Loucy (cell line): ENCODE measurements around the gene ENTPD6.

Experiments
- H2AFZ ChIP-seq: fragments of 200-600 bp; sonication (generic); 2 replicates; pipeline ENCODE4 v1.6.0; 2016; ENCODE audit warnings: antibody characterized with exemption, mild to moderate bottlenecking, low read length, moderate library complexity
- H3F3A ChIP-seq: fragments of 200-600 bp; 2 replicates; pipeline ENCODE4 v1.6.0; 2016; ENCODE audit warnings: antibody characterized with exemption, low read depth, mild to moderate bottlenecking
- H3K27me3 ChIP-seq: fragments of 200-600 bp; sonication (generic); 2 replicates; pipeline ENCODE4 v1.6.1; 2014; ENCODE audit warnings: low read length, mild to moderate bottlenecking; ENCODE audit not compliant: insufficient read depth, poor library complexity, severe bottlenecking
- H3K36me3 ChIP-seq: fragments of 200-600 bp; sonication (generic); 2 replicates; pipeline ENCODE4 v1.6.1; 2016; ENCODE audit warnings: low read length; ENCODE audit not compliant: insufficient read depth
- H3K4me1 ChIP-seq: fragments of 200-600 bp; sonication (generic); 2 replicates; pipeline ENCODE4 v1.5.1; 2014; ENCODE audit warnings: low read length, mild to moderate bottlenecking; ENCODE audit not compliant: insufficient read depth, poor library complexity, severe bottlenecking
- H3K4me2 ChIP-seq: fragments of 200-600 bp; sonication (generic); 2 replicates; pipeline ENCODE4 v1.6.0; 2014; ENCODE audit warnings: antibody characterized with exemption, low read length, low read depth, mild to moderate bottlenecking; ENCODE audit not compliant: poor library complexity, severe bottlenecking
- H3K4me3 ChIP-seq: fragments of 200-600 bp; sonication (generic); 2 replicates; pipeline ENCODE4 v1.5.1; 2014; ENCODE audit warnings: low read length, mild to moderate bottlenecking, mixed read lengths; ENCODE audit not compliant: poor library complexity, severe bottlenecking
- H3K79me2 ChIP-seq: fragments of 200-600 bp; sonication (generic); 2 replicates; pipeline ENCODE4 v1.6.1; 2014; ENCODE audit warnings: low read length; ENCODE audit not compliant: insufficient read depth
- H3K9ac ChIP-seq: fragments of 200-600 bp; sonication (generic); 2 replicates; pipeline ENCODE4 v1.6.0; 2014; ENCODE audit warnings: mild to moderate bottlenecking, low read depth, low read length, moderate library complexity; ENCODE audit not compliant: poor library complexity, severe bottlenecking
- H3K9me2 ChIP-seq: fragments of 200-600 bp; sonication (generic); replicated peaks from 2 replicates; pipeline ENCODE4 v1.6.1; 2016; ENCODE audit warnings: low read depth, low read length, mixed read lengths
- H3K9me3 ChIP-seq: fragments of 200-600 bp; sonication (generic); 2 replicates; pipeline ENCODE4 v1.6.1; 2014; ENCODE audit warnings: mild to moderate bottlenecking, antibody characterized with exemption, low read length, low read depth; ENCODE audit not compliant: insufficient read depth
- H4K20me1 ChIP-seq: fragments of 200-600 bp; sonication (generic); 2 replicates; pipeline ENCODE4 v1.6.0; 2014; ENCODE audit warnings: antibody characterized with exemption, low read length, mild to moderate bottlenecking; ENCODE audit not compliant: insufficient read depth, poor library complexity, severe bottlenecking
- EZH2phosphoT487 ChIP-seq: fragments of 200-600 bp; IDR thresholded peaks from 2 replicates; pipeline ENCODE4 v1.6.1; 2018; ENCODE audit warnings: antibody characterized with exemption, mild to moderate bottlenecking, moderate library complexity, borderline replicate concordance
- TF ChIP-seq, protein P1 (sequence below): fragments of 200-600 bp; sonication (generic); conservative IDR thresholded peaks from 2 replicates; pipeline ENCODE4 v1.5.1; 2014; ENCODE audit warnings: mild to moderate bottlenecking, antibody characterized with exemption, low read length

Gene ENTPD6

GRCh38 chr20:25220810-25221591, 25.5 kb downstream of the ENTPD6 start:
- Histone ChIP-seq H3K9me2 (no peaks in the 10 kb centered on the region), H3K4me1 (no peaks in the 10 kb centered on the region), H3K36me3 (peaks cover 11% of the 10 kb centered on the region; the same call in 1 of the 2 replicates), H3K4me2 (no peak overlapping the region), H3K79me2 (no peaks in the 10 kb centered on the region), H3K4me3 (no peak overlapping the region), H3K27me3 (no peaks in the 10 kb centered on the region), H3K9ac (no peak overlapping the region), H3F3A (no peaks in the 10 kb centered on the region), H3K9me3 (no peaks in the 10 kb centered on the region), H4K20me1 (no peaks in the 10 kb centered on the region), H2AFZ (no peak overlapping the region)
- TF ChIP-seq, protein P1, sequence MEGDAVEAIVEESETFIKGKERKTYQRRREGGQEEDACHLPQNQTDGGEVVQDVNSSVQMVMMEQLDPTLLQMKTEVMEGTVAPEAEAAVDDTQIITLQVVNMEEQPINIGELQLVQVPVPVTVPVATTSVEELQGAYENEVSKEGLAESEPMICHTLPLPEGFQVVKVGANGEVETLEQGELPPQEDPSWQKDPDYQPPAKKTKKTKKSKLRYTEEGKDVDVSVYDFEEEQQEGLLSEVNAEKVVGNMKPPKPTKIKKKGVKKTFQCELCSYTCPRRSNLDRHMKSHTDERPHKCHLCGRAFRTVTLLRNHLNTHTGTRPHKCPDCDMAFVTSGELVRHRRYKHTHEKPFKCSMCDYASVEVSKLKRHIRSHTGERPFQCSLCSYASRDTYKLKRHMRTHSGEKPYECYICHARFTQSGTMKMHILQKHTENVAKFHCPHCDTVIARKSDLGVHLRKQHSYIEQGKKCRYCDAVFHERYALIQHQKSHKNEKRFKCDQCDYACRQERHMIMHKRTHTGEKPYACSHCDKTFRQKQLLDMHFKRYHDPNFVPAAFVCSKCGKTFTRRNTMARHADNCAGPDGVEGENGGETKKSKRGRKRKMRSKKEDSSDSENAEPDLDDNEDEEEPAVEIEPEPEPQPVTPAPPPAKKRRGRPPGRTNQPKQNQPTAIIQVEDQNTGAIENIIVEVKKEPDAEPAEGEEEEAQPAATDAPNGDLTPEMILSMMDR: no peak
- TF ChIP-seq EZH2phosphoT487: no peak

DNA sequence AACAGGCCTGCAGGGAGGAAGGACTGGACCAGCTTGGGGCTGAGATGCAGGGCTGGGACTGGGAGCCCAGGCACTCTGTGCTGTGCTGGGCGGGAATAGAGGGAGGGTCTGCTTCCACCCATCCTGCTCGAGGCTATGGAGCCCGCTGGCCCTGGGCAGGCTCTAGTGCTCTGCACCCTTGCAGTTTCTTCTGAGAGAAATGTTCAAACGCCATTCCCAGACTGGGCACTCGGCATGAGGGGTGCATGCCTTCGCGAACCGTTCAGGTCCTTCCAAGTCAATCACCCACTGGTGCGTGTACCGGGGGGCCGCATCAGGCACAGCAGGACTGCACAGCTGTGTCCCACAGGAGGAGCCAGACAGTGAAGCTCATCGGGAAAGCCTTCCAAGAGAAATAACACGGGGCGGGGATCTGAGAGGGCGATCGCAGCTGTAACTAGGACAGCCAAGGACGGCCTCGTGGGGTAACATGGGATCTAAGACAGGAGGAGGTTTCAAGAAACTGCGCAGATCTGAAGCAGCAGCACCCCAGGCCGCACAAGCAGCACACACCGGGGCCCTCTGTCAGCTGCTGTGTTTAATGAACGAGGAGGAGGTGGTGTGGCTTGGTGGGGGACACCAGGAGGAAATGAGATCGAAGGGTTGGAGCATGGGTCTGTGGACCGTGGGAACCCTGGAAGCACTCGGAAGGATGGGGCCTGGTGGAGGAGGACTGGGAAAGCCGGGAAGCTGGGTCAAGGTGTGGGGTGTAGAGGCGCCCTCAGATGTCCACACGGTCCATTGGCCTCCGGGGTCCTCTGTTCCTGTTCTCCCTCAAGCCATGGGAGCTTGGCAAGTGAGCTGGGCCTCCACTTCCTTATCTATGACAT, 26.3 kb downstream of the ENTPD6 start:
- no peaks in the 10 kb centered on the region for H3K79me2 ChIP-seq
- peaks cover 10% of the 10 kb centered on the region; the same call in 1 of the 2 replicates for H3K36me3 ChIP-seq
- no peaks in the 10 kb centered on the region for H3K9me3 ChIP-seq
- H3F3A ChIP-seq: no peaks in the 10 kb centered on the region
- no peak overlapping the region for H3K4me2 ChIP-seq
- H3K27me3 ChIP-seq: no peaks in the 10 kb centered on the region
- no peak overlapping the region for H2AFZ ChIP-seq
- no peaks in the 10 kb centered on the region for H3K9me2 ChIP-seq
- H3K9ac ChIP-seq: no peak overlapping the region
- TF ChIP-seq, protein P1: no peak
- TF ChIP-seq EZH2phosphoT487: no peak
- H3K4me3 ChIP-seq: no peak overlapping the region
- H4K20me1 ChIP-seq: no peaks in the 10 kb centered on the region
- H3K4me1 ChIP-seq: no peaks in the 10 kb centered on the region

DNA sequence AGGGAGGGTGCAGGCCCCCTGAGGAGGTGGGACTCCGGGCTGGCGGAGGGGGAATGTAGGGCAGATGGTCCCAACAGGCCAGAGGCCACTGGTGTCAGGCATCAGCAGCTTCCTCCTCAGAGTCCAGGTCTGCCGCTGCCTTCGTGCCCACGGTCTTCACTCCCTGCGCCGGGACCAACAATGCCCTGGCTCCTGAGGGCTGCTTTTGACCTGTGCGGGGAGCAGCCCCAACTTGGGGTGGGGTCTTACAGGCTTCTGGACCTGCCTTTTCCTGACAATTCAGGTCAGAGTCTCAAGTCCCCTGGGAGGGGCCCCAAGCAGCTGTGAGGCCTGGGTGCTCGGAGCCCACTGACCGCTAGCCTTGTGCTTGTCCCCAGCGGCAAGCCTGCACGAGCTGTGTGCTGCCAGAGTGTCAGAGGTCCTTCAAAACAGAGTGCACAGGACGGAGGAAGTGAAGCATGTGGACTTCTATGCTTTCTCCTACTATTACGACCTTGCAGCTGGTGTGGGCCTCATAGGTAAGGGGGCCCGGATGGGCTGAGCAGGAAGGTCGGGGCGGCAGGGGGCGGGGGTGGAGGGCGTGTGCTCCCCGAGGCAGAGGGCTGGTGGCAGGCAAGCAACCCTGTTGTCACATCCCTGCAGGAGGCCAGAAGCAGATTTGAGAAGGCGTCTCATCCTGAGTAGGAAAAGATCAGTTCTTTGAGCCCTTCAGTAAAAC, 27.1 kb downstream of the ENTPD6 start:
- Histone ChIP-seq H3K27me3 (no peaks in the 10 kb centered on the region), H4K20me1 (no peaks in the 10 kb centered on the region), H3K9me3 (no peaks in the 10 kb centered on the region), H2AFZ (no peak overlapping the region), H3K4me1 (no peaks in the 10 kb centered on the region), H3F3A (no peaks in the 10 kb centered on the region), H3K4me3 (no peak overlapping the region), H3K36me3 (peaks cover 4% of the 10 kb centered on the region; the same call in 1 of the 2 replicates), H3K9ac (no peak overlapping the region), H3K9me2 (no peaks in the 10 kb centered on the region), H3K79me2 (no peaks in the 10 kb centered on the region), H3K4me2 (no peak overlapping the region)
- no peak for TF ChIP-seq EZH2phosphoT487
- TF ChIP-seq, protein P1: no peak
